ENCODE data around the gene KIF24.

DNA sequence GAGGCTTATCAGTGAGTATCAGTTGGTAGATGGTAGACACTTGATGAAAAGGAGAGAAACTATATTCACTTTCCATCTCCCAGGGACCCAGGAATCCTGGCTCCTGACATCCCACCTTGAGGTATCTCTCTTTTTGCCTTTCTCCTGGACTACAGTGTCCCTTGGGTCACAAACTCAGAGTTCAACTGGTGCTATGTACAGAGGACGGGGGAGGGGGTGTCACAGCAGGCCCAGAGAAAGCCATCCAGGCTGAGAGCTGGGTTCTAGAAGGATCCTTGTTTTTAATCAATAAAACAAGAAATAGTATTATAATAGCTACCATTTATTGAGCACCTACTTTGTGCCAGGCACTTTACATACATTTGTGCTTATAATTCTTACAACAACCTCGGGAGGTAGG lies 37.3 kb upstream of the KIF24 start:
- TF ChIP-seq, protein P1, sequence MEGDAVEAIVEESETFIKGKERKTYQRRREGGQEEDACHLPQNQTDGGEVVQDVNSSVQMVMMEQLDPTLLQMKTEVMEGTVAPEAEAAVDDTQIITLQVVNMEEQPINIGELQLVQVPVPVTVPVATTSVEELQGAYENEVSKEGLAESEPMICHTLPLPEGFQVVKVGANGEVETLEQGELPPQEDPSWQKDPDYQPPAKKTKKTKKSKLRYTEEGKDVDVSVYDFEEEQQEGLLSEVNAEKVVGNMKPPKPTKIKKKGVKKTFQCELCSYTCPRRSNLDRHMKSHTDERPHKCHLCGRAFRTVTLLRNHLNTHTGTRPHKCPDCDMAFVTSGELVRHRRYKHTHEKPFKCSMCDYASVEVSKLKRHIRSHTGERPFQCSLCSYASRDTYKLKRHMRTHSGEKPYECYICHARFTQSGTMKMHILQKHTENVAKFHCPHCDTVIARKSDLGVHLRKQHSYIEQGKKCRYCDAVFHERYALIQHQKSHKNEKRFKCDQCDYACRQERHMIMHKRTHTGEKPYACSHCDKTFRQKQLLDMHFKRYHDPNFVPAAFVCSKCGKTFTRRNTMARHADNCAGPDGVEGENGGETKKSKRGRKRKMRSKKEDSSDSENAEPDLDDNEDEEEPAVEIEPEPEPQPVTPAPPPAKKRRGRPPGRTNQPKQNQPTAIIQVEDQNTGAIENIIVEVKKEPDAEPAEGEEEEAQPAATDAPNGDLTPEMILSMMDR (IDR thresholded peaks at IDR 0.05), result no peak
- TF ChIP-seq EP300 (IDR thresholded peaks at IDR 0.05) (no peak), POLR2A (IDR thresholded peaks at IDR 0.05) (no peak)
